HG02798 (cell line): ENCODE results near the gene SLC4A5.
A peak's percentile ranks its signal among the peaks of the same experiment; 100 is the strongest.
"Not testable (repeated sequence)": the region's sequence is repeated elsewhere in the genome, so short reads cannot be mapped to it uniquely, and the experiment has no call there.

Experiments used
- ATAC-seq: cut with Tn5 transposase; IDR thresholded peaks from one replicate; pipeline ENCODE4 v1.9.1; 2021; ENCODE audit warnings: mild to moderate bottlenecking; ENCODE audit not compliant: unreplicated experiment, poor library complexity

The SLC4A5 gene

DNA sequence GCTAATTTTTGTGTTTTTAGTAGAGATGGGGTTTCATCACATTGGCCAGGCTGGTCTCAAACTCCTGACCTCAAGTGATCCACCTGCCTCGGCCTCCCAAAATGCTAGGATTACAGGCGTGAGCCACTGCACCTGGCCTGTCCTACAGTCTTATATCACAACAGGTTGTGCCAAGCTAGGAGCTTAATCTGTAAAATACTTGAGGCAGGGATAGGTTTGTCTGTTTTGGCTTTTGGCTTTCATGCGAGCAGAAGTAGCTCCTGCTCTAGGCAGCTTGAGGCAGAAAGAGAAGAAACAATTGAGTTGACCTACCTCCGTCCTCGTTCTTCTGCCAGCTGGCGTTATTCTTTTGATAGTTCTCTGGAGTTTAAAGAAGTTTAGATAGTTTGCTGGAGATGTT lies 127.4 kb downstream of the SLC4A5 start:
- not testable (repeated sequence) for ATAC-seq

DNA sequence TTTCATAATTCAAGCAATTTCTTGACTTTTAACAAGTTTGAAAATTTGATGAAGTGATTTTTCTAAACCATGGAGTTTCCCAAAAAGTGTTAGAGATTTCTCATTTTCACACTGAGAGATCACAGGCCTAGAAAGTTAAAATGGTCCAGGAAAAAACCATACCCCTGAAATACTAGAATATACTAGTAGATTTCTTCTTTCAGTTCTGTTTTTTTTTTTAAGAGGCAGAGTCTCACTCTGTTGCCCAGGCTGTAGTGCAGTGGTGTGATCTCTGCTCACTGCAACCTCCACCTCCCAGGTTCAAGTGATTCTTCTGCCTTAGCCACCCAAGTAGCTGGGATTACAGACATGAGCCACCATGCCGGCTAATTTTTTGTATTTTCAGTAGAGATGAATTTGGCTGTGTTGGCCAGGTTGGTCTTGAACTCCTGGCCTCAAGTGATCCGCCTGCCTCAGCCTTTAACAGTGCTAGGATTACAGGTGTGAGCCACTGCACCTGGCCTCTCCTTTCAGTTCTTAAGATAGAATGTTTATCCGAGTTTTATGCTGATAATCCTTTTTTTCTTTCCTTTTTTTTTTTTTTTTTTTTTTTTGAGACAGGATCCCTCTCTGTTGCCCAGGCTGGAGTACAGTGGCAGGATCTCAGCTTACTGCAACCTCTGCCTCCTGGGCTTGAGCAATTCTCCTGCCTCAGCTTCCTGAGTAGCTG lies 130.4 kb downstream of the SLC4A5 start:
- no peak for ATAC-seq

DNA sequence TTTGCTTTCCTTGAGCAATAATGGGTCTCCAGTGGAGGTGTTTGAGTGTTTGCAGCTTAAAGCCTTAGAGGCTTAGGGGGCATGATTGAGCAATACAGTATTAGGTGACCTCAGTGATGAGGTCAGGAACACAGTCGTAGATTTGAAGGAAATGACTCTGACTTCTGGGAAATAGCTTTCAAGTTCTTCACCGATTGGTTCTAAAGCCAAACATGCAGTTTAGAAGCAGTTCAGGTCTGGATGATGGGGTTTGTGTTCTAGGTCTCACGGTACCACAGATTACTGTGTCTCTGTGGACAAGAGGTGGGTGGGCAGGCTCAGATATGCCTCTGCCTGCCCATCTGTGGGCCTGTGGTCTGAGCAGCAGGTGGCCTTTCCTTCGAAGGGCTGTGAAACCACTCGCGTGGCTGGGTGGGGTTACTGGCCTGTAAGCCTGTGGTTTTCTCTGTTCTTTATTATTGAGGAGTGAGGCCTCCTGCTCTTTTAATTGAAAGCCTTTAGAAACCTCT lies 137.0 kb downstream of the SLC4A5 start:
- peak; percentile 90 for ATAC-seq

DNA sequence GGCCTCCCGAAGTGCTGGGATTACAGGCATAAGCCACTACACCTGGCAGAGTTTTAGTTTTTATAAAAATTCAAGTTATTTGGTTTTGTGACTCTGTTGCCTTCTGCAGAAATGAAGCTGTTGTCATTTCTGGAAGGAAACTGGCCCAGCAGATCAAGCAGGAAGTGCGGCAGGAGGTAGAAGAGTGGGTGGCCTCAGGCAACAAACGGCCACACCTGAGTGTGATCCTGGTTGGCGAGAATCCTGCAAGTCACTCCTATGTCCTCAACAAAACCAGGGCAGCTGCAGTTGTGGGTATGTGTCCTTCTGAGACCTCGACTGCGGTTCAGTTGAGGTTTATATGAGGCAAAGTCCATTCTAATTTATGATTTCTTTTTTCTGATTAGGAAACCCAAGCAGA lies 137.6 kb downstream of the SLC4A5 start:
- peak; percentile 37 for ATAC-seq

DNA sequence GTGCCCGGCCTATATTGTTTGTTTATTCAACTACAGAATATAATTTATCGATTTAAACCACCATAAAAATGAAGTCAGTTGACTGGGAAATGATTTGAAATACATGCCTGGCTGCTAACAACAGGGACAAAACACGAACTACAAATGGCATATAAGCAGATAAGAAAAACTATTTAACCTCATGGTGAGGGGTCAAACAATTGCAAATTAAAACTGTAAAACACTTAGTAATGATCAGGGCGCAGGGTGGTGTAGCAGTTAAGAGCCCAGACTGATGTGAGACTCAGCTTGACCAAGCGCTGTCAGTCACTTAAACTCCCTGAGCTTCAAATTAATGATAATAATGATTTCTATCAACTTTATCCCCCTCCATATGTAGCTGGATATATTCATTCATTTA lies 138.1 kb downstream of the SLC4A5 start:
- ATAC-seq, result no peak

DNA sequence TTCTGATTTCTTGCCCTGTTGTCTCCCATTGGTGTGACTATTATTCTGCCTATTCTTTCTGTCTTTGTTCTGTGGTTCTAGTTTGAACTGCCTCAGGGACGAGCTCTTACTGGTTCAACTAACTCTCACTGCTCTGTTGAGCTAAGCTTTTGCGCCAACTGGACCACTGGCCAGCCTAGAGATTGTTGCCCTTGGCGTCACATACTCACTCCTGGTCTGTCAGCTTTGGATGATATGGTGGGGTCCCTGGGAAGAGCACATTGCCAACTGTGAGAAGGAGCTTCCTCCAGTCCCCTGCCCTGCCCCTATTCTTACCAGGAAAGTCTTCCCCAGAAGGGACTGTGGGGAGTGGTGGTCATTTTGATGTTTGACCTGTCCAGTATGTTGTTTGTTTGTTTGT lies 138.8 kb downstream of the SLC4A5 start:
- ATAC-seq, result no peak

DNA sequence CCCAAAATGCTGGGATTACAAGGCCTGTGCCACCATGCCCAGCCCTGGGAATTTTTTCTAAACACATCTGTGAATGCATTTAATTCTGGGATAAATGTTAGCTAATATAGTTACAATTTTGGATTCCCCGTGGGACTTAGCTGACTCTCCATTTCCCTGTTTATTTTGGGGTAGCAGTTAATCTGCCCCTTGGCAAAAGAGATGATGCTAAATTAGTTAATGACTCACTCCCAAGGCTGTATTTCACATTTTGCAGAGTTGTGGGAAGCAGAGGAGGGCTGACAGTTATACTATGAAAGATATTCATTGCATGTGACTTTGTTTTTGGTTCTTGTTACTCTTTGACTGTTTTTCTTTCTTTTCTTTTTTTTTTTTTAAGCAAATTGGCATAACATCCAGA lies 141.6 kb downstream of the SLC4A5 start:
- ATAC-seq, result no peak

DNA sequence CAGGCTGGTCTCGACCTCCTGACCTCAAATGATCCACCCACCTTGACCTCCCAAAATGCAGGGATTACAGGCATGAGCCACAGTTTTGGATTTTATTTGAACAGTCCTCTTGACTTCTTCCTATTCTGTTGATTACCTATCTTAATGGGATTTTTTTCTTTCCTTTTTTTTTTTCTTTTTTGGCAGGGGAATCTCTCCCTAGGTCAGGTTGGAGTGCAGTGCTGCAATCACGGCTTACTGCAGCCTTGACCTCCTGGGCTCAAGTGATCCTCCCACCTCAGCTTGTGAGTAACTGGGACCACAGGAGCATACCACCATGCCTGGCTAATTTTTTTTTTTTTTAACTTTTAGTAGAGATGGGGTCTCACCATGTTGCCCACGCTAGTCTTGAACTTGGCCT lies 142.0 kb downstream of the SLC4A5 start:
- ATAC-seq, result no peak

DNA sequence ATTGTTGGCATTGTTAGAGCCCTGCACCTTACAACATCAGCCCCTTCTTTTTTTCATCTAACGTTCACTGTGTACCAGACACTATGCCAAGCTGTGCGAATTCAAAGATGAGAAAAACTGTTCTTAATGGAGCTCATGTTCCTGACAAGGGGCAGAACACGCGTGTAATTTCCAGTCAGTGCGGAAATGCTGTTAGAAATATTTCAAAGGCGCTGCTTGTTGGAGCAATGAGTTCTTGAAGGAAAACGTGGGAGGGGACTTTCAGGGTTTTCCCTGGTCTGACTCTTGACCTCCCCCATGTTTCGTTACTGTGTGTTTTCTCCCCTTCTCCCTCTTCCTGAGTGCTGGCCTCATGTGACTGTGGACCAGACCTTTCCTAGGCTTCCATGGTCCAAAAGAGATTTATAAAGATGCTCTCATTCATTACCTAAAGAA lies 143.3 kb downstream of the SLC4A5 start:
- no peak for ATAC-seq

DNA sequence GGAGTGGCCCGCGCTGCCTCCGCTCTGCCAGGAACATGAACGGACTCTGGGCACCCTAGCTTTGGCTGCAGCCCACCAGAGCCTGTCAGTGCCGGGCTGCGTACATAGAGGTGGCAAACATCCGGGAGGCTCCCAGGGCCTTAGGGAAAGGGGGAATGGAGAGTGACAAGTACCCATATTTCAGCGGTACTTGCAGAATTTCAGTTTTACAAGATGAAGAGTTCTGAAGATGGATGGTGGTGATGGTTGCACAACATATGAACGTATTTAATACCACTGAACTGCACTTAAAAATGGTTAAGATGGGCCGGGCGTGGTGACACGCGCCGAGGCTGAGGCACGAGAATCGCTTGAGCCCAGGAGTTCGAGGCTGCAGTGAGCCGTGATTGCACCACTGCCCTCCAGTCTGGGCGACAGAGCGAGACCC lies 143.9 kb downstream of the SLC4A5 start:
- no peak for ATAC-seq

DNA sequence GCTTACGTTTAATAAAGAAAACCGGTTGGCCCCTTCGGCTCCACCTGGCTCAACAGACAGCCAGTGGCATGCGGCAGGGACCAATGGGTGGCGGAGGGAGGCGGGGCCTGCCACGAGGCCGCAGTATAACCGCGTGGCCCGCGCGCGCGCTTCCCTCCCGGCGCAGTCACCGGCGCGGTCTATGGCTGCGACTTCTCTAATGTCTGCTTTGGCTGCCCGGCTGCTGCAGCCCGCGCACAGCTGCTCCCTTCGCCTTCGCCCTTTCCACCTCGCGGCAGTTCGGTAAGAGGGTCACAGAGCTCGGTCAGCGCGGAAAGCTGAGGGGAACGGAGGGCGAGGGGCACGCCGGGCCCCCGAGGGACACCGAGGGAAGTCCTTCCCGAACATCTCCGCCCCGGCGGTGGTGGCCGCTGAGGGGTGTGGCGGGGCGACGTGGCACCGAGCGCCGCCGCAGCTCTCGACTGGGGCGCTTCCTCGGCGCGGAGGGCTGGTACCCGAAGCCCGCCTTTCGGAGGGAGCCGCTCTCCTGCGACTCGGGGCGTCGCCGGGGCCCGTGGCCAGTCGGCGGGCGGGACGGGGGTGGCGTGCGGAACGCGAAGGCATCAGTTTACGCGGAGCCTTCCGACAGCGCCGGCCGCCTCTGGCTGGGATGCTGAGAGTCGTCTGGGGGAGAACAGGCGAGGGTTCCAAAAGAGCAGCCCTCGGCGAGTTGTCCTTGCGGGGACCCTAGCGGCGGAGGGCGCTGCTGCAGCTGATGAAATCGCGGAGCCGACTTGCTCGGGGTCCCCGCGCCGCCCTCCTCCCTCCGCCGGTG lies 144.5 kb downstream of the SLC4A5 start, which contains the start of gene MTHFD2:
TSS of gene MTHFD2 (plus strand) at position 155 of the 814 bp plus-strand sequence. CDS start at position 182, 27 bp downstream.
- ATAC-seq, result peak; percentile 90

DNA sequence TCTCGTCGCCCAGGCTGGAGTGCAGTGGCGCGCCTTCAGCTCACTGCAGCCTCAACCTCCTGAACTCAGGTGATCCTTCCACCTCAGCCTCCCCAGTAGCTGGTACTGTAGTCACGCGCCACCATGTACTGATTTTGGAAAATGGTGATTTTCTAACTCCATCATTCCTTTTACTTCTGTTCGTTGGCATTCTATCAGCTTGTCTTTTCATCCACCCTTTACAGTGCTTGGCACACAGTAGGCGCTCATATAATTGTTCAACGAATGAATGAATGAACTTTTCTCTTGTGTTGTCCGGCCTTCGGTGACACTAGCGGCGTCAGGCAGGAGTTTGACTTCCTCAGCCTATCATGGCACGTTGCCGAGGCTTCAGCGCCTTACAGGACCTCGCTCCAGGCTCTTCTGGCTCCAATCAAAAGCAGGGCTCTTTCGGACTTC lies 145.2 kb downstream of the SLC4A5 start:
- no peak for ATAC-seq

DNA sequence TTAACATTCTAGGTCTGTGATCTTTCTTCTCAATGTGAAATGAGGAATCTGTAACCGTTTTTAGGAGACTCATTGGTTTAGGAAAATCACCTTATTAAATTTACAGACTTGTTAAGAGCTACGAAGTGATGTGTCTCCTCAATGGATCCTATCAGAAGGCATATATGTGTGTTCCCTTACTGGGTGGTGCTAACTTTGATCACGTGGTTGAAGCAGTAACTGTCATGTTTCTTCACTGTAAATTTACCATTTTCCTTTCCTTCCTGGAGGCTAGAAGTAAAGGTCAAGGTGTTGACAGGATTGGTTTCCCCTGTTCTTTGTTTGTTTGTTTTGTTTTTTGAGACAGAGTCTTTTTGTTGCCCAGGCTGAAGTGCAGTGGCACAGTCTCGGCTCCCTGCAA lies 146.2 kb downstream of the SLC4A5 start:
- ATAC-seq, result no peak

DNA sequence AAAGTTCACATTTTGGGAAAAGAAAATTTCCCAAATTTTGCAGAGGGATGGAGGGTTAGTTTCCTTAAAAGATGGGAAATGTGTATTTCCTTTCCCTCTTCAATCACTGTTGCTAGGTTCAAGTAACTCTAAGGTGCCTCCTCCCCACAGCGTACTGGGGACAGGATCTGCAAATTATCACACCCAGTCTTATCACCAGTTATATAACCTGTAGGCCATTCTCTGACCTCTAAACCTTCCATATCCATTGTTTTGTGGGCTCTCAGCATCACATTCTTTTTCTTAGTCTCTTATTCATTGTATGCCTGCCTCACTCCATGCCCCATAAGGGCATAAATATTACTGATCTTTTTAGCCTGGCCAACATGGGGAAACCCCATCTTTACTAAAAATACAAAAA lies 148.4 kb downstream of the SLC4A5 start:
- no peak for ATAC-seq

DNA sequence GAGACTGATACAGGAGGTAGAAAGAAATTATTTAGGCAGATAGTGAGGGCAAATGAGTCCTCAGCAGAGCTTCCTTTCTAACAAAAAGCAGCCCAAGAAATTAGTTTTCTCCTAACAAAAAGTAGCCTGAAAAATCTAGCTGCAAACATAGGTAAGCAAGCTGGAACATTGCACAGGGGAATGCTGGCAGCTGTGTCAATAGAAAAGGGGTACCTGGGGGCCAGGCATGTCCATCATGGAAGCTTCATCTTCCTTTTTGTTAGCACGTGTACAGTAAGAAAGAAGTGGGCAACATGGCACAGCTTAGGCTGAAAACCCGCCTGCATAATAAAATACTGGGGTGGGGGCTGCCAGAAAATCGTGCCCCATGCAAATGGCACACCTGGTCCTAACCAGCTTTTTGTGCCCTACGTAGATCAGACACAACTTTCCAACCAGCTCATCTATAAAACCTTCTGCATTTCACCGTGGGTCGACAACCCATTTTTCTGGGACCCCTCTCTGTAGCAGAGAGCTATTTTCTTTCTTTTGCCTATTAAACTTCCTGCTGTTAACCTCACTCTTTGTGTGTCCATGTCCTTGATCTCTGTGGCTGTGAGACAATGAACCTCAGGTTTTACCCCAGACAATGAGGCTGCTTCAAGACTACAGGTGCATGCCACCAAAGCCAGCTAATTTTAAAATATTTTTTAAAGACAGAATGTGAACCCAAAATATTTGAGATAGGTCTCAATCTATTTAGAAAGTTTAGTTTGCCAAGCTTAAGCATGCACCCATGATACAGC lies 151.4 kb downstream of the SLC4A5 start:
- no peak for ATAC-seq

DNA sequence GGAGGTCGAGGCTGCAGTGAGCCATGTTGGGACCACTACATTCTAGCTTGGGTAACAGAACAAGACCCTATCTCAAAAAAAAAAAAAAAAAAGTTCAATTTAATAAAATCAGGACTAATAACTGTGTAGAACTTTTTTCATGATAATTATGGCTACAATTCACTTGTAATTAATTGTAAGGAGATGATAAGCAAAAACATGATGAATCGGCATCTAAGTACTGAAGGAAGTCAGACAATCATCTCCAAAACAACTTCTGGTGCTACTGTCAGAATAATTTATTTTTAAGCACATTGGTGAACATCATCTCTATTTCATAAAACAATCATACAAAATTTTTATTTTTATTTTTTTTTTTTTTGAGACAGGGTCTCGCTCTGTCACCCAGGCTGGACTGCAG lies 154.5 kb downstream of the SLC4A5 start:
- ATAC-seq, result no peak

DNA sequence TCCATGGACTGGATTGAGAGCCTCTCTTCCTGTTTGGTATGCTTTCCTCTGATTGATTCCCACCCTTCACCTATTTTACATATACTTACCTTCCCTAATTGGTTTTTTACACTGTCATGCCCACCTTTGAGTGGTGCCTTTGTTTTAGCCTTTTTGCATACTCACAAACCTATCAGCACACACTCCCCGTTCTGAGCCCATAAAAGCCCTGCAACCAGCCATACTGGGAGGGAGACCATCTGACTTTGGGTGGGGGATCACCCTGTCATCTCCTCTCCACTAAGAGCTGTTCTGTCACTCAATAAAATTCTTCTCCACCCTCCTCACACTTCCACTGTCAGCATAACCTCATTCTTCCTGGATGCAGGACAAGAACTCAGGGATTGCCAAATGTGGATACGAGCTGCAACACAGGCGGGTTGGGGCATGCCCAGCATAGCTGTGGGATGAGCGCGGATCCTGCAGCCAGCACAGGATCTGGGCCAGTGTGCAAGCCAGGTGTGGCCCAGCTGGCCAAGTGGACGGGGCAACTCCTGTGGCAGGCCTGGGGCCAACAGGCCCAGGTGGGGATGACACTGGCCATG lies 155.1 kb downstream of the SLC4A5 start:
- no peak for ATAC-seq

DNA sequence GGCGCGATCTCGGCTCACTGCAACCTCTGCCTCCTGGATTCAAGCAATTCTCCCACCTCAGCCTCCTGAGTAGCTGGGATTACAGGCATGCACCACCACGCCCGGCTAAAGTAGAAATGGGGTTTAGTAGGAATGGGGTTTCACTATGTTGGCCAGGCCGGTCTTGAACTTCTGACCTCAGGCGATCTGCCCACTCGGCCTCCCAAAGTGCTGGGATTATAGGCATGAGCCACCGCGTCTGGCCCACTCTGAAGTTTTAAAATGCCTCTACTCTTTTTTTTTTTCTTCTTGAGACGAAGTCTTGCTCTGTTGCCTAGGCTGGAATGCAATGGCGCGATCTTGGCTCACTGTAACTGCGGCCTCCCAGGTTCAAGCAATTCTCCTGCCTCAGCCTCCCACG lies 156.5 kb downstream of the SLC4A5 start:
- not testable (repeated sequence) for ATAC-seq

DNA sequence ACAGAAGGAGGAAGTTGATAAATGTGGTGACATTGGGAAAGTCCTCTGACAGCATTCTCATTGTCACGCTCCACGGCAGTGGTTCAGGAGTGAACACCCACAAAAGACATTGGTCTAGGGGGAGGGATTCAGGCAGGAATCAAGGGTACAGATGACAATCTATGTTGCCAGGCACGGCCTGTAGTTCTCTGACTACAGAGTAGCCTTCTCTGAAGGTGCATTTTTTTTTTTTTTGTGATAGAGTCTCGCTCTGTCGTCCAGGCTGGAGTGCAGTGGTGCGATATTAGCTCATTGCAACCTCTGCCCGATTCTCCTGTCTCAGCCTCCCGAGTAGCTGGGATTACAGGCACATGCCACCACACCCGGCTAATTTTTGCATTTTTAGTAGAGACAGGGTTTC lies 157.2 kb downstream of the SLC4A5 start:
- peak; percentile 66 for ATAC-seq

DNA sequence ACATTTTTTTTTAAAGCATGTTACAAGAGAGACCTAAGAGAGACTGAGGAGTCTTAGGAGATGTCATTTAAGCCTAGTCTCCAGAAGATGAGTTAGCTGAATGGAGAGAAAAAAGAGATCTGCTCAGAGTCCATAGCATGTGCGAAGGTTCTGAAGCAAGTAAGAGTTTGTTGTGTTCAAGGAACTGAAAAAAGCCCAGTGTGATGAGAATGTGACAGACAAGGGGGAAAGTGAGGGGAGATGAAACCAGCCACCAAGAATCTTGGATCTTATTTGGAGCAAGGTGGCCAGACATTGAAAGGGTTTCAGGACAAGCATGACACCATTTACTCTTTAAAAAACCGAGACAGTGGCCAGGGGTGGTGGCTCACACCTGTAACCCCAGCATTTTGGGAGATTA lies 159.3 kb downstream of the SLC4A5 start:
- no peak for ATAC-seq
